Liver (tissue), 3 donors: ENCODE measurements around the gene ETV6.

Source experiments
- CTCF ChIP-seq: fragments of 150-350 bp; IDR thresholded peaks from 2 replicates; pipeline ENCODE4 v1.5.1; 2017; ENCODE audit warnings: improper control_type of control experiment, low read depth, low read length; ENCODE audit not compliant: missing input control
- EGR1 ChIP-seq, 2 donors: IDR thresholded peaks; 2 replicates each; pipeline ENCODE4 v1.6.1; 2016 to 2018; ENCODE audit warnings: antibody characterized with exemption in 2 of 2, low read depth in 2 of 2
- FOXA1 ChIP-seq: IDR thresholded peaks from 2 replicates; pipeline ENCODE4 v1.6.1; 2016; ENCODE audit warnings: antibody characterized with exemption
- FOXA2 ChIP-seq: IDR thresholded peaks from 2 replicates; pipeline ENCODE4 v1.6.1; 2016; ENCODE audit warnings: antibody characterized with exemption
- JUND ChIP-seq, 2 donors: IDR thresholded peaks; 2 replicates each; pipeline ENCODE4 v1.6.1; 2016; ENCODE audit warnings: antibody characterized with exemption in 2 of 2
- RXRA ChIP-seq, 2 donors: IDR thresholded peaks; 2 replicates each; pipeline ENCODE4 v1.6.1; 2017 to 2018; ENCODE audit warnings: antibody characterized with exemption in 2 of 2, mild to moderate bottlenecking in 1 of 2
- SP1 ChIP-seq: IDR thresholded peaks from 2 replicates; pipeline ENCODE4 v1.6.1; 2018; ENCODE audit warnings: antibody characterized with exemption, mild to moderate bottlenecking
- TAF1 ChIP-seq: conservative IDR thresholded peaks from 2 replicates; pipeline ENCODE4 v1.6.1; 2016; ENCODE audit warnings: antibody characterized with exemption, mild to moderate bottlenecking
- YY1 ChIP-seq: IDR thresholded peaks from 2 replicates; pipeline ENCODE4 v1.6.1; 2016; ENCODE audit warnings: antibody characterized with exemption, mild to moderate bottlenecking
- donor health status: healthy.
- donor health status: healthy.

DNA sequence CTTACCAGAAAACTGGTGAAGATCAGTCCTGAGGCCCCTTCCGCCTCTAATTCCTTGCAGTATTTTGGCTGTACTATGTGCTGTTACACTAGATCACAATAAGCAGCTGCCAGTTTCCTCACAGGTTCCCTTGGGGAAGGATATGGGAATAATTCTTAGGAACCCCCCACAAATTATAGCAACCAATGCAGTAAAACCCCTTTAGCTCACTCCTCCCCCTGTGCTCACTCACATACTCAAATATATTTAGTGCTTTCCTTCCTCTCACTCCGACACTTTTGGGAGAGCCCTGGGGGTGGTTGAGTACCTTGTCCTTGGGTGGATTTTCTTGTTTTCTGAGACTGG is 162.7 kb downstream of the ETV6 start:
- TF ChIP-seq YY1 (no peak), CTCF (no peak), FOXA1 (no peak), JUND (IDR thresholded peaks at IDR 0.05) (no peak), FOXA2 (no peak), TAF1 (no peak), RXRA (IDR thresholded peaks at IDR 0.05) (no peak), SP1 (no peak), EGR1 (IDR thresholded peaks at IDR 0.05; ENCODE audit: low read depth in 2 of 2) (no peak)
